ENCODE results near the gene DGKG.

Gene DGKG

GRCh38 chr3:186200726-186201125, 161.3 kb downstream of the DGKG start:
- no peak for DNase-seq

GRCh38 chr3:186198442-186198841, 163.6 kb downstream of the DGKG start:
- DNase-seq, result no peak

DNA sequence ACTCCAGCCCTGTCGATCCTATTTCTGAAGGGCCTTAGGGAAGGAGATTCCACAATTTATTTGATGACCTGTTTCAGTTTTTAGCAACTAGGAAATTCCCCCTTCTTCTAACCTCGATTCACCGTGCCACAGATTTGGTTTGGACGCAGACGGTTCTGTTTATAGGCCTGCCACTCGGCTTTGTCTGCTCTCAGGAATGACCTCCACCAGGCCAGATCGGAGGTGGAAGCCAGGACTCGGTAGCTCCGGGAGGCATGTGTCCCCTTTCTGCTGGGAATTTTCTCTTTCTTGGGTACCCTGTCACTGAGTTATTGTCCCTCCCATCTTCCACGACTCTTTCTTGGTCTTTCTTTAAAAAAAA, 167.6 kb downstream of the DGKG start:
- DNase-seq, result no peak

DNA sequence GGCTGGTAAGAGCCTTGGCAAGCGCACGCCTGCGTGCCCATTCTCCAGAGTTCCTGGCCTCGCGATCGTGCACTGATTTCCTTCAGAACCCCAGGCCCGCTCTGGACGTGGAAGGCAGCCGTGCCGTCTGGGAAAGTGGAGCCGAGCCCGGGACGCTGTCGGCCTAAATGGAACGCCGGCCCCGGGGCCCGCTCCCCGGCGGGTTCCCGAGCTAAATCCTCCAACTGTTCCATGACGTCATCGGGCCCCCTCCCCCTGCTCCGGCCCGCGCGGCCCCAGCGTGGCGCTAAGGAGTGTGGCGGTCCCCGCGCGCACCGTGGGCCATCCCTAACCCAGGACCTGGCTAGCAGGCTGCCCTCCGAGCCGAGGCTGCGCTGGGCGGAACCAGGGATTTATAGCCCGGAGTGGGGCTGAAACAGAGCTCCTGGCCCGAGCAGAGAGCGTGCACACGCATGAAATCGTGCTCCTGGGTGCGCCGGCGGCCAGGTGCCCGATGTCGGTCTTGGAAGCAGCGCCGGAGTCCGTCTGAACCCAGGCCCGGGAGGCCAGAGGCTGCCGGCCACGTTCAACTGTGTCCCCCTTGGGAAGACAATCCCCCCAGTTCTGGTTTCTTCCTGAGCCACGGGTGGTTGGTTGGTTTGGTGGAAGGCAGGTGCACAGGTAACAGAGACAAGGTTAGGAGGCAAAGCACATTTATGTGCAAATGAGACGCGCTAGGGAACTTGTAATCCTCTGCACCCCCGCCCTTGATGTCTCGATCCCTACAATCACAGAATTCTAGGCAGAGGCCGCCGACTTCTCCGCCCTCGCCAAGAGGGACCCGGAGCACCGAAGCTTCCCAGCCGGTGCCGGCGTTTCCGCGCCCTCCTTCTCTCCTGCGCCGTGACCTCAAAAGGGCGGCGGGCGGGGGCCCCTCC, 168.2 kb downstream of the DGKG start:
- DNase-seq, result no peak

DNA sequence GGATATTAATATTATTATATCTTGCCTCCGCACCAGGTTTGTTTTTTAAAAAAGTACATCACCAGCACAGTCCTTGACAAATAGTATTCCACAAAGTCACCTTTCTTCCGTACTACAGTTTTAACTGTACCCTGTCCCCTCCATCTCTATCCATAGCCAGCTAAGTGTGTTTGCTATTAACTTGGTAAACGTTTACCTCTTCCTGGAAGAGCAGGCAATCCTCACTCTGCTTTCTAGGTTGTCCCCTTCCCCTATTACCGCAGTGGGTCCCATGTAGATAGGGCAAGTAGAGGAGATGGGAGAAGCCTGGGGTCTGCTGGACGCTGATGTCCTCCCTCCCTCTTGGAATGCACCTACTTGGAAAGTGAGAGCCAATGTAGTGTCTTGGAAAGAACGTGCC, 169.2 kb downstream of the DGKG start:
- no peak for DNase-seq

GRCh38 chr3:186189492-186189891, 172.5 kb downstream of the DGKG start:
- DNase-seq, result no peak

DNA sequence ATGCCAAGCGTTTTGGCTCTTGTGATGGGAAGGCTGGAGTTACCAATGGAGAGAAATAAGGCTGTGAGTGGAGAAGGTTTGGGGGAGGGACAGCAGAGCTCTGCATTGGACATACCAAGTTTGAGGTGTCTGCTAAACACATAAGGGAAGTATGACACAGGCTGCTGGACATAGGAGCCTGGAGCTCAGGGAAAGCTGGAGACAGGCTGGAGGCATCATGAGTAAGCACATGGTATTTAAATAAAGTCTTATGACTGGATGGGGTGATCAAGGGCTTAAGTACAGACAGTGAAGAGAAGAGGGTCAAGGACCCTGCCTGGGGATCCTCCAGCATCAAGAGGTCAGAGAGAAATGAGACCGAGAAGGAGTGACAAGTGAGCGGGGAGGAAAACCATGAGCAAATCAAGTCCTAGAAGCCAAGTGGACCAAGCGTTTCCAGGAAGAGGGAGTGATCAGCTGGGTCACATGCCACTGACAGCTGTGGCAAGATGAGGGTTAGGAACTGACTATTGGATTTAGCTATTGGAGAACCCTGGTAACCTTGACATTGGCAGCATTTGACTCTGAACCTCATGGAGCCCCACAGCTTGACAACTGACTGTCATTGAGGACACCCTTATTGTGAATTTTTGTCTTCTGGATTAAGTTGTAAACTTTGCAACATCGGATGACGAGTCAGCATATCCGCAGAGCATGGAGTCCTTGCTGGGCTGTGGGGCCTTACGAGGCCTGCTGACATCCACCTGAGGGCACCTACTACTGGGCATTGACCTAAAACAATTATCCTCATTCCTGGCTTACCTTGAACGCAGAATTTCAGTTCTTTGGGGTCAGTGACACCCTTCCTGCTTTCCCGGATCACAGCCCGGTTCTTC, 174.4 kb downstream of the DGKG start:
- DNase-seq, result no peak

- no peak for DNase-seq
Observed at GRCh38 chr3:186185194-186185787, 176.7 kb downstream of the DGKG start.

DNA sequence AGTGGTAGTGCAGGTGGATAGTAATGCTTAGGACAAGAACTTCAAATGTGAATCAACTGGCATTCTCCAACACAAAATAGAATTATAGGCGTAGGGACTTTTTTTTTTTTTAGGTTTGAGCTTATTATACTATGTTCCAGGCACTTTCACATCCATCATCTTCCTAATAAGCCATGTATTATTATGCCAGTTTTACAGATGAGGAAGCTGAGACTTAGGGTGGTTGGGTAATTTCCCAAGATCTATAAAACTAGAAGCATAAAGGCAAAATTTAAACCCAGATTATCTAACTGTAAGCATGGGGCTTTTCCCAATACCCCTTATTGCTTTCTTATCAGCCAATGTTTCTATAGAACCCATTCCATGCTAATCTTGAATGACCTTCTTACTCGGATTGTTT, 178.0 kb downstream of the DGKG start:
- no peak for DNase-seq

- DNase-seq, result no peak
Observed at GRCh38 chr3:186182850-186183249, 179.2 kb downstream of the DGKG start.

DNA sequence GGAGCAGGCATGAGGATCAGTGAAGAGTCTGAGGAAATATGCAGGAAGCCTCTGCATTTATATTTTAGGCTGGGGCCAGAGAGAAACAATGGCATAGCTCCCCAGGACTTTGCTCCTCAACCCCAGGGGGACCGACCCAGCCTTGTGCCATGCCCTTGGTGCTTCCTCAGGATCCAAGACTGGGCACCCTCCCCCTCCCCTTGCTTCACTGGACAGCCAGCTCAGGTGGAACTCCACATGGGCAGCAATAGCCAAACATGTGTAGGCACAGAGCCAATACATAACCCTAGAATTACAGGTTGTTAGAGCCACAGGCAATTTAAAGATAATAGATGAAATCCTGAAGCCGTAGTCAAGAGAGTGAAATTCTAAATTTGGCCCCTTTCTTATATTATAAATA, 180.1 kb downstream of the DGKG start:
- DNase-seq, result no peak

GRCh38 chr3:186180891-186181481, 181.0 kb downstream of the DGKG start:
- no peak for DNase-seq

DNA sequence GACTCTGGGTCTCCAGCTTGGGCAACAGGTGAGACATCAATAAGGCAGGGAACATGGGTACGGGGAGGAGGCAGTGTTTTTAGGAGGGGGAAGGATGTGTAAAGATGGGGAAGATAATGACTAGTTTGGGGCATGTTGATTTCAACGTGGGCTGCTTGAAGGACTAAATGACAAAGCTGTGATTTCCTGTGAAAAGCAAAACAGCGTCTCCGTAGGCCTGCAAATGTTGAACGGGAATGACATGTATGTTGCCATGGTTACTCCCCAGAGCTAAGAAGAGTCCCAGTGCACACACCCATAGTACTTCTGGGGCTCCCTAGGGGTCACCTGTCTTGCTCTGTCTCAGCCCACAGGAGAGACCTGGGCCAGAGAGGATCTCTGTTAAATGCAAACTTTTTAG, 181.9 kb downstream of the DGKG start:
- DNase-seq, result no peak

GRCh38 chr3:186178412-186178811, 183.6 kb downstream of the DGKG start:
- no peak for DNase-seq

DNA sequence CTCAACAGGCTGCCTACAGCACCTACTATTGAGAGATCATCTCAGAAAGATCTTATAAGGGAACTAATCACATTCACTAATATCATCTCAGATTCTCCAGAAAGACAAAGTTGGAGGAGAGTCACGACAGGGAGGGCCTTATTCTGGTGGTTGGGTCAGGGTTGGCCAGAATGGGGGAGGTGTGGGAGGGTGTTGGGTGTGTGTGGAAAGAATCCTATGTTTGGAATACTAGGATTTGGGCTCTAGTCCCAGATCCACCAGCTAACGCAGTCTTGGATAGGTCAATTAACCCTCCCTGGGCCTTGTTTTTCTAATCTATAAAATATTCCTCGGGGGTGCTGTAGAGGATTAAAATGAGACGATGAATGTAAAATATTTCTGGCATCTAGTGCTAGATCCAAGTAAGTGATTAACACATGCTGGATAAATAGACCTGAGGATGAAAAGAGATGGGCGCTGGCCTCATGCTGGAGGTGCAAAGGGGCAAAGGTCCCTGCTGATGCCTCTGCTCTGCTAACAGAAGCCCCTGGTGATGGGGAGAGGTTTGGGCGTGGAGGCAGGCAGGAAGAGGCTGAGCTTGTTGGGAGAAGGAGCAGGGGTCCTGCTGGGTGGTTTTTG, 185.6 kb downstream of the DGKG start:
- no peak for DNase-seq

- DNase-seq, result no peak
Observed at GRCh38 chr3:186173224-186173815, 188.7 kb downstream of the DGKG start.

GRCh38 chr3:186172353-186172752, 189.7 kb downstream of the DGKG start:
- DNase-seq, result no peak

DNA sequence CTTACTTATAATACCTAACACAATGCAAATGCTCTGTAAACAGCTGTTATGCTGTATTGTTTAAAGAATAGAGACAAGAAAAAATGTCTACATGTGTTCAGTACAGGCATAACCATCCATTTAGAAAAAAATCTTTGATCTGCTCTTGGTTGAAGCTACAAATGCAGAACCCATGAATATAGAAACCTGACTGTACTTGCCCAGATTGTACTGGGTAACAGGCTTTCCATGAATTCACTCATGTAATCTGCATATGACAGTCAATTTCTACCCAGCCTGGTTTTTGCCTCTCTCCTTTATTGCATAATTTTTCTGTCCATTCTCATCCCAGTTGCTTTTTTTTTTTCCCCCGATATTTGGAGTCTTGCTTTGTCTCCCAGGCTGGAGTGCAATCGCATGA, 190.5 kb downstream of the DGKG start:
- DNase-seq, result no peak

DNA sequence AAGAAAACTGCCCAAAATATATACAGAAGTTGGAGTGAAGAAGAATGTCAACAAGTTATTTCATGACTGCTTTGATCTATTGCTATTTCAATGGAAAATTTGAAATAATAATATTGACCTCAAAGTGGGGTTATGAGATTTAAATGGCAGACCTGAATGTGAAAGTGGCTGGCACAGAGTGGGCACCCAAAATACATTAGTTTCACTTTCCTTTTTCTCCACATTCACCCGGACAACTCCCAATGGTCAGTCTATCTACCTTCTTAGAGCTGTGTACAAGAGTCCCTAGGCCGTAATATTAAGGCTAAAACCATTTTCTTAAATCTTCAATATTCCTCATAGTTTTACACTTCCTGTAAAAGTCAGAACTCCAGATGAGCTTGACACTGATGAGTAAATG, 191.5 kb downstream of the DGKG start:
- no peak for DNase-seq

DNA sequence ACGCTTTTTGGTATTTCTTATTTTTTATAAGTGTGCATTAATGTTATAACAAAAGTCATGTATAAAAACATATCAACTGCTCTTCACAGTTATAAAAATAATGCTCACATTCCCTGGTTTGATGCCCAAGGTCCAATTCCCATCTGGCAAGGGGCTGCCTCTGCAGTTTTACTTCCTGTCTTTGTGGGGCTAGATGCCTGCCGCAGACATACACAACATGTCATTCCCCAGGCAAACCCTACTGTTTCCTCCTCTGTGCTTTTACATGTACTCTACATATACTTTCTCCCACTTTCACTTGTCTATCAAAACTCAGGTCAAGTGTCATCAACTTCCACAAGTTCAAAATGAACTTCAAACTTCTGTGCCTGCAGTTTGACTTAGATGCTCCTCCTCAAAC, 192.7 kb downstream of the DGKG start:
- DNase-seq, result no peak

- DNase-seq, result no peak
Observed at GRCh38 chr3:186168976-186169375, 193.1 kb downstream of the DGKG start.

GRCh38 chr3:186167646-186168395, 194.2 kb downstream of the DGKG start:
- DNase-seq, result no peak
